ENCODE data around the gene TNNT3.

Gene TNNT3

GRCh38 chr11:1931341-1932104 is 12.0 kb downstream of the TNNT3 start:
- in situ Hi-C loops (cut with HindIII; ENCODE audit: low pct_ligation_motif_present, low sequenced_read_pairs) = no loop called here
- no peak for DNase-seq
- no peaks in the 10 kb centered on the region for H3K36me3 ChIP-seq (replicated peaks)

GRCh38 chr11:1932105-1932480 is 12.6 kb downstream of the TNNT3 start:
- DNase-seq = no peak
- Histone ChIP-seq H3K36me3 (replicated peaks) (no peaks in the 10 kb centered on the region), H3K27ac (no peak overlapping the region), H3K27me3 (replicated peaks) (no peaks in the 10 kb centered on the region), H3K4me3 (ENCODE audit: low read depth, low read length) (no peak overlapping the region)
- in situ Hi-C loops (cut with HindIII; ENCODE audit: low pct_ligation_motif_present, low sequenced_read_pairs) = no loop called here
- TF ChIP-seq CTCF (IDR thresholded peaks at IDR 0.05; ENCODE audit: low read depth, low read length, missing control alignments) = no peak

More at GRCh38 chr11:1931341-1932104, 12.0 kb downstream of the TNNT3 start:
- no peak for TF ChIP-seq CTCF (IDR thresholded peaks at IDR 0.05; ENCODE audit: low read depth, low read length, missing control alignments)
- no peak overlapping the region for H3K4me3 ChIP-seq (ENCODE audit: low read depth, low read length)
- no peak overlapping the region for H3K27ac ChIP-seq
- H3K27me3 ChIP-seq (replicated peaks) = no peaks in the 10 kb centered on the region

GRCh38 chr11:1932681-1933080 is 13.2 kb downstream of the TNNT3 start:
- DNase-seq = no peak
- Histone ChIP-seq H3K4me3 (ENCODE audit: low read depth, low read length) (no peak overlapping the region), H3K27ac (no peak overlapping the region), H3K36me3 (replicated peaks) (no peaks in the 10 kb centered on the region), H3K27me3 (replicated peaks) (no peaks in the 10 kb centered on the region)
- no peak for TF ChIP-seq CTCF (IDR thresholded peaks at IDR 0.05; ENCODE audit: low read depth, low read length, missing control alignments)
- in situ Hi-C loops (cut with HindIII; ENCODE audit: low pct_ligation_motif_present, low sequenced_read_pairs) = no loop called here

- in situ Hi-C loops (cut with HindIII; ENCODE audit: low pct_ligation_motif_present, low sequenced_read_pairs) = no loop called here
- no peak for DNase-seq
- no peak for TF ChIP-seq CTCF (IDR thresholded peaks at IDR 0.05; ENCODE audit: low read depth, low read length, missing control alignments)
- H3K27me3 ChIP-seq (replicated peaks) = no peaks in the 10 kb centered on the region
- H3K27ac ChIP-seq = no peak overlapping the region
- no peak overlapping the region for H3K4me3 ChIP-seq (ENCODE audit: low read depth, low read length)
- no peaks in the 10 kb centered on the region for H3K36me3 ChIP-seq (replicated peaks)
Observed at GRCh38 chr11:1933416-1934334, 14.2 kb downstream of the TNNT3 start.

GRCh38 chr11:1934335-1935155 is 15.0 kb downstream of the TNNT3 start:
- no peaks in the 10 kb centered on the region for H3K36me3 ChIP-seq (replicated peaks)
- H3K27me3 ChIP-seq (replicated peaks) = no peaks in the 10 kb centered on the region
- H3K4me3 ChIP-seq (ENCODE audit: low read depth, low read length) = no peak overlapping the region
- in situ Hi-C loops (cut with HindIII; ENCODE audit: low pct_ligation_motif_present, low sequenced_read_pairs) = no loop called here
- TF ChIP-seq CTCF (IDR thresholded peaks at IDR 0.05; ENCODE audit: low read depth, low read length, missing control alignments) = no peak
- no peak overlapping the region for H3K27ac ChIP-seq
- DNase-seq = no peak

Data from brain microvascular endothelial cell (primary cell).